Superior temporal gyrus (tissue), 1 donor: ENCODE results near the gene INPPL1.
"Not testable (repeated sequence)": the region's sequence is repeated elsewhere in the genome, so short reads cannot be mapped to it uniquely, and the experiment has no call there.

Experiments
- DNase-seq: peaks from one replicate; pipeline ENCODE4 v3.0.0-alpha.2; 2016; ENCODE audit errors: extremely low spot score

INPPL1 gene, protein sequence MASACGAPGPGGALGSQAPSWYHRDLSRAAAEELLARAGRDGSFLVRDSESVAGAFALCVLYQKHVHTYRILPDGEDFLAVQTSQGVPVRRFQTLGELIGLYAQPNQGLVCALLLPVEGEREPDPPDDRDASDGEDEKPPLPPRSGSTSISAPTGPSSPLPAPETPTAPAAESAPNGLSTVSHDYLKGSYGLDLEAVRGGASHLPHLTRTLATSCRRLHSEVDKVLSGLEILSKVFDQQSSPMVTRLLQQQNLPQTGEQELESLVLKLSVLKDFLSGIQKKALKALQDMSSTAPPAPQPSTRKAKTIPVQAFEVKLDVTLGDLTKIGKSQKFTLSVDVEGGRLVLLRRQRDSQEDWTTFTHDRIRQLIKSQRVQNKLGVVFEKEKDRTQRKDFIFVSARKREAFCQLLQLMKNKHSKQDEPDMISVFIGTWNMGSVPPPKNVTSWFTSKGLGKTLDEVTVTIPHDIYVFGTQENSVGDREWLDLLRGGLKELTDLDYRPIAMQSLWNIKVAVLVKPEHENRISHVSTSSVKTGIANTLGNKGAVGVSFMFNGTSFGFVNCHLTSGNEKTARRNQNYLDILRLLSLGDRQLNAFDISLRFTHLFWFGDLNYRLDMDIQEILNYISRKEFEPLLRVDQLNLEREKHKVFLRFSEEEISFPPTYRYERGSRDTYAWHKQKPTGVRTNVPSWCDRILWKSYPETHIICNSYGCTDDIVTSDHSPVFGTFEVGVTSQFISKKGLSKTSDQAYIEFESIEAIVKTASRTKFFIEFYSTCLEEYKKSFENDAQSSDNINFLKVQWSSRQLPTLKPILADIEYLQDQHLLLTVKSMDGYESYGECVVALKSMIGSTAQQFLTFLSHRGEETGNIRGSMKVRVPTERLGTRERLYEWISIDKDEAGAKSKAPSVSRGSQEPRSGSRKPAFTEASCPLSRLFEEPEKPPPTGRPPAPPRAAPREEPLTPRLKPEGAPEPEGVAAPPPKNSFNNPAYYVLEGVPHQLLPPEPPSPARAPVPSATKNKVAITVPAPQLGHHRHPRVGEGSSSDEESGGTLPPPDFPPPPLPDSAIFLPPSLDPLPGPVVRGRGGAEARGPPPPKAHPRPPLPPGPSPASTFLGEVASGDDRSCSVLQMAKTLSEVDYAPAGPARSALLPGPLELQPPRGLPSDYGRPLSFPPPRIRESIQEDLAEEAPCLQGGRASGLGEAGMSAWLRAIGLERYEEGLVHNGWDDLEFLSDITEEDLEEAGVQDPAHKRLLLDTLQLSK

DNA sequence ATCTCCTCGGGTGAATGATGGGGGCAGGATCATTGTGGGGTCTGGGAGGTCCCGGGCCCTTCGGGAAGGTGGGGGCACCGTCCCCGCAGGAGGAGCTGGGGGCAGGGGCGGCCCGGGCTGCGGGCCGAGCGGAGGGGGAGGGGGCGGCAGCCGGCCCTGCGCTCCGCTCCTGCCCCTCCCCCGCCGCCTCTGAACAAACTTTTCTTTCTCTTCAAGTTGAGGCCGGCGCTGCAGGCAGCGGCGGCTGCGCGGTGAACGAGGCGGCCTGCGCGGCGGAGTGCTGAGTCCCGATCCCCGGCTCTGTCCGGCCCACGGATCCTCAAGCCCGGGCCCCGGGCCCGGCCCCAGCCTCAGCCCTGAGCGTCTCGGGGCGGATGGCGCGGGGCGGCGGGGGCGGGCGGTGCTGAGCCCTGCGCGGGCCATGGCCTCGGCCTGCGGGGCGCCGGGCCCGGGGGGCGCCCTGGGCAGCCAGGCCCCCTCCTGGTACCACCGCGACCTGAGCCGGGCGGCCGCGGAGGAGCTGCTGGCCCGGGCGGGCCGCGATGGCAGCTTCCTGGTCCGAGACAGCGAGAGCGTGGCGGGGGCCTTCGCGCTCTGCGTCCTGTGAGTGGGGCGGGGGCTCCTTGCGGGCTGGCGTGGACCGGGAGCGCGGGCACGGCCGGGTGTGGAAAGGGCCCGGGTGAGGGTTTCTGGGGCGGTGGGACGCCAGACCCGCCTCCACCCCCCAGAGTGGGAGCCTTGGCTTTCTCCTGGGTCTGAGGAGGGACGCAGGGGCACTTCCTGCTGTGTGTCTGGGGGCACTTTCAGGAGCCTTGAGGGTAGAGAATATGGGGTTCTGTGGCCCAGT lies at the start of gene INPPL1:
INPPL1 (plus strand) TSS at position 204 of the 847 bp plus-strand sequence; CDS start at position 422, 218 bp downstream.
- DNase-seq = no peak

GRCh38 chr11:72177656-72178055 lies 46.9 kb upstream of the INPPL1 start:
- no peak for DNase-seq

DNA sequence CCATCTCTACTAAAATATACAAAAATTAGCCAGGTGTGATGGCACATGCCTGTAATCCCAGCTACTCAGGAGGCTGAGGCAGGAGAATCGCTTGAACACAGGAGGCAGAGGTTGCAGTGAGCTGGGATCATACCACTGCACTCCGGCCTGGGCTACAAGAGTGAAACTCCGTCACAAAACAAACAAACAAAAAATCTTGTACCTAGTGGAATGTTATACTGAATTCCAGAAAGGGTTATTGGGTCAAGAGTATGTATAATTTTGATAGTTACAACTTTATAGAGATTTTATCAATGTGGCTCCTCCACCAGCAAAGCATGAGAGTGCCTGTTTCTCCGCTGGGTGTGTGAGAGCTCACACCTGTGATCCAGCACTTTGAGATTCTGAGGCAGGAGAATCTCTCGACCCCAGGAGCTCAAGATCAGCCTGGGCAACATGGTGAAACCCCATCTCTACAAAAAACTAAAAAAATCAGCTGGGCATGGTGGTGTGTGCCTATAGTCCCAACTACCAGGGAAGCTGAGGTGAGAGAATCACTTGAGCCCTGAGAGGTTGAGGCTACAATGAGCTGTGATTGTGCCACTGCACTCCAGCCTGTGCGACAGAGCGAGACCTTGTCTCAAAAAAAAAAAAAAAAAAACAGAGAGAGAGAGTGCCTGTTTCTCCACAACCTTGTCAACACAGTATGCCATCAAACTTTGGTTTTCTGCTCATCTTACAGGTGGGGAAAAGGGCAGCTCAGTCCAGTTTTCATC lies 45.3 kb upstream of the INPPL1 start:
- no peak for DNase-seq

DNA sequence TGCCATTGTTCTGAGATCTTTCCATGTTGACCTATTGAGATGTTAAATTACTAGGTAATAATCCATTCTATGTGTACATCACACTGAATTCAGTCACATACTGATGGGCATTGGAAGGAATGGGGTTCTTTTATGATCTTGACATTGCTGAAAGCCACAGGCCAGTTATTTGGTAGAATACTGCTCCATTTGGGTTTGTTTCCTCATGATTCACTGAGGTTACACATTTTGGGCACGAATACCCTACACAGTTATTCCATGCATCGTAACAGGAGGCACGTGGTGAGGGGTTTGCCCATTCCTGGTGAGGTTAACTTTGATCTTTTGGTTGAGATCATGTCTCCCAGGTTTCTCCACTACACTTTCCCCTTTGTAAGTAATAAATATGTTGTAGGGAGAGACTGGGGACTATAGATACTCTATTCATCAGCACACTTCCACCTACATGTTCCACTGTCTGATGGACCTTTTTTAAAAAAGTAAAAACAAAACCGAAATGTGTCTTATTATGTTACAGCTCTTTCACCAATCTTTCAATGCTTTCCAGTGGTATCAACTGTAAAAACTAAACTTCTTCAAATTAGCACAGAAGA lies 44.7 kb upstream of the INPPL1 start:
- DNase-seq = no peak

GRCh38 chr11:72180892-72181552 lies 43.5 kb upstream of the INPPL1 start:
- not testable (repeated sequence) for DNase-seq

GRCh38 chr11:72181553-72181958 lies 43.0 kb upstream of the INPPL1 start:
- not testable (repeated sequence) for DNase-seq

- no peak for DNase-seq
These were observed 36.3 kb upstream of the INPPL1 start for GRCh38 chr11:72188267-72188666.

- DNase-seq = no peak
These were observed 34.9 kb upstream of the INPPL1 start for GRCh38 chr11:72189455-72190250.

- no peak for DNase-seq
These were observed 33.9 kb upstream of the INPPL1 start for GRCh38 chr11:72190631-72191071.

DNA sequence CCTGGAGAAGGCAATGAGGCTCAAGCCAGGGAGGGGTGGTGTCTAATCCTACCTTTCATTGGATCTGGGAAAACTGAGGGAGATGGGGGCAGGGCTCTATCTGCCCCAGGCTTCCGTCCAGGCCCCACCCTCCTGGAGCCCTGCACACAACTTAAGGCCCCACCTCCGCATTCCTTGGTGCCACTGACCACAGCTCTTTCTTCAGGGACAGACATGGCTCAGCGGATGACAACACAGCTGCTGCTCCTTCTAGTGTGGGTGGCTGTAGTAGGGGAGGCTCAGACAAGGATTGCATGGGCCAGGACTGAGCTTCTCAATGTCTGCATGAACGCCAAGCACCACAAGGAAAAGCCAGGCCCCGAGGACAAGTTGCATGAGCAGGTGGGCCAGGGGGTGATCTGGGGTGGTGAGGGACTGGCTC lies 32.6 kb upstream of the INPPL1 start, which contains the start of gene FOLR1:
FOLR1 (plus strand) TSS at position 180 of the 421 bp plus-strand sequence; CDS start at position 214, 34 bp downstream.
- no peak for DNase-seq

DNA sequence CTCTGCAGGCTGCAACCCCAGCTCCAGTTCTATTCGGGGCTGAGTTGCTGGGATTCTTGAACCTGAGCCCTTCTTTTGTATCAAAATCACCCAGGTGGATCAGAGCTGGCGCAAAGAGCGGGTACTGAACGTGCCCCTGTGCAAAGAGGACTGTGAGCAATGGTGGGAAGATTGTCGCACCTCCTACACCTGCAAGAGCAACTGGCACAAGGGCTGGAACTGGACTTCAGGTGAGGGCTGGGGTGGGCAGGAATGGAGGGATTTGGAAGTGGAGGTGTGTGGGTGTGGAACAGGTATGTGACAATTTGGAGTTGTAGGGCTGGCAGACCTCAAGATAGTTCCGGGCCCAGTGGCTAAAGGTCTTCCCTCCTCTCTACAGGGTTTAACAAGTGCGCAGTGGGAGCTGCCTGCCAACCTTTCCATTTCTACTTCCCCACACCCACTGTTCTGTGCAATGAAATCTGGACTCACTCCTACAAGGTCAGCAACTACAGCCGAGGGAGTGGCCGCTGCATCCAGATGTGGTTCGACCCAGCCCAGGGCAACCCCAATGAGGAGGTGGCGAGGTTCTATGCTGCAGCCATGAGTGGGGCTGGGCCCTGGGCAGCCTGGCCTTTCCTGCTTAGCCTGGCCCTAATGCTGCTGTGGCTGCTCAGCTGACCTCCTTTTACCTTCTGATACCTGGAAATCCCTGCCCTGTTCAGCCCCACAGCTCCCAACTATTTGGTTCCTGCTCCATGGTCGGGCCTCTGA lies 28.9 kb upstream of the INPPL1 start:
- no peak for DNase-seq

DNA sequence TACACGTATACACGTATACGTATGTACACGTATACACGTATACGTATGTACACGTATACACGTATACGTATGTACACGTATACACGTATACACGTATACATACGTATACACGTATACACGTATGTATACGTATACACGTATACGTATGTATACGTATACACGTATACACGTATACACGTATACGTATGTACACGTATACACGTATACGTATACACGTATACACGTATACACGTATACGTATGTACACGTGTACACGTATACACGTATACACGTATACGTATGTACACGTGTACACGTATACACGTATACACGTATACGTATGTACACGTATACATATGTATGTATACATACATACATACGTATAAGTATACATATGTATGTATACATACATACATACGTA lies 23.1 kb upstream of the INPPL1 start:
- not testable (repeated sequence) for DNase-seq

DNA sequence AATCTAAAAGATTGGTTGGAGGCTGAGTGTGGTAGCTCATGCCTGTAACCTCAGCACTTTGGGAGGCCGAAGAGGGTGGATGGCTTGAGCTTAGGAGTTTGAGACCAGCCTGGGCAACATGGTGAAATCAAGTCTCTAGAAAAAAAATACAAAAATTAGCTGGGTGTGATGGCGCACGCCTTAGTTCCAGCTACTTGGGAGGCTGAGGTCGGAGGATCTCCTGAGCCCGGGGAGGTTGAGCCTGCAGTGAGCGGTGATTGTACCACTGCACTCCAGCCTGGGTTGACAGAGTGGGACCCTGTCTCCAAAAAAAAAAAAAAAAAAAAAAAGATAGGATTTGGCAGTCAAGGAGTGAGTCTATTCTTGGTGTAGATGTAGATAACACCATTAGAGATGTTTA lies 22.0 kb upstream of the INPPL1 start:
- no peak for DNase-seq

DNA sequence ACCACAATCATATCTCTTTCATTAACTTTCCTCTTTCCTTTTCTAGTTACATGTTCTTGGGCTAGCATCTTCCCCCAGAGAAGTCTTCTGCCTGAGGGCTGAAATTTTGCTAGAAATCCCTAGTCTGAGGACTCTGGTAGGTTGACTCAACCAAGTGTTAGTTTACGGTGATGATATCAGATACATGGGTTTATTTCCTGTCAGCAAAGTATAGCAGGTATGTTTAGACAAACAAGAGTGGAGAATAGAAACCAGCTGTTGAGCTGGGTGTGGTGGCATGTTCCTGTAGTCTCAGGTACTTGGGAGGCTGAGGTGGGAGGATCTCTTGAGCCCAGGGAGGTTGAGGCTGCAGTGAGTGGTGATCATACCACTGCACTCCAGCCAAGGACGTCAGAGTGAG lies 21.4 kb upstream of the INPPL1 start:
- DNase-seq = no peak

DNA sequence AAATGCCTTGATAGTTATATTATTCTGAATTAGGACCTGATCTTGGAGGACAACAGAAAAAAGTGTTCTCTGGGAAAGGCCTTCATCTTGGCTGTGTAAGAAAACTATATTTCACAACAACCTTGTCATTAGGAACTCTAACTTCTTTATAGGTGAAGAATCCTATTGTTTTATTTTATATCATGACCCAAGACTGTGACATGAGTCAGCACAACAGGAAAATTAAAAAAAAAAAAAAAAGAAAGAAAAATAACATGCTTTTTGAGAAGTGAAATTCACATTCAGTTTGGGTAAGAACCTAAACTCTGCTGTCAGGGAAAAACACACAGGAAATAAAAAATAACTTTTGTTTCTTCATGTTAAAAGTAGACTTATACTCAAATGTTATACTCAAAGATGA lies 19.7 kb upstream of the INPPL1 start:
- no peak for DNase-seq

DNA sequence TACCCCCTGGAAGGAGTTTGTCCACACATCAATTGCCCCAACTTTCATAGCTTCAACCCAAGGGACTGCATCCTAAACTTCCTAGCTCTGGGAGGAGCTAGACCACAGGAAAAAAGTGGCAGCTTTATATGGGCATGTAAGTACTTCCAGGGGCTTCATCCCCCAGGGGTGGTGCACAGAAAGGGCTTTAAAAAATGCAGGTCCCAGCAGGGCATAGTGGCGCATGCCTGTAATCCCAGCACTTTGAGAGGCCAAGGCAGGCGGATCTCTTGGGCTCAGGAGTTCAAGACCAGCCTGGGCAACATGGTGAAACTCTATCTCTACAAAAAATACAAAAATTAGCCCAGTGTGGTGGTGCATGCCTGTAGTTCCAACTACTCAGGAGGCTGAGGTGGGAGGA lies 17.8 kb upstream of the INPPL1 start:
- not testable (repeated sequence) for DNase-seq

DNA sequence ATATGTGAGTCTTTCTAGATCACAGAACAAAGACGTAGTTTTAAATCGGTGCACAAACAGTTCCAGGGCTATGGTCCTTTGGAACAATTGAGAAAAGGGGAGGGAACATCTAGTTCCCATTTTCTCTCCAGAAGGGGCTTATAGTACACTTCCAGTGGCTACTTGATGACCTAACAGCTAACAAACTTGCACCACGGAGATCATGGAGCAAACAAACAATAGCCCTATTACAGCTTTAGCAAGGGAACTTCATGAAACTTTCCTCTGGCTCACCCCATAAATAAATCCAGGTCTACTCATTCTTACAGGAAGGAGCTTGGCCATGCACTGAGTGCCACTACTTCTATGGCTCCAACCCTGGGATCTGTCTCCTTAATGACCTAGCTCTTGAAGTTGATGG lies 16.3 kb upstream of the INPPL1 start:
- no peak for DNase-seq

GRCh38 chr11:72209101-72209500 lies 15.5 kb upstream of the INPPL1 start:
- no peak for DNase-seq
